ENCODE measurements around the gene SEMA5B. TPM values are rescaled to one million over a fixed set of nuclear protein-coding genes. Genes with fewer than 3 reads are reported as not detected.

SEMA5B gene
- total and polyA plus RNA-seq, 2 donors (not counting 1 experiment from before 2014, with no cell fraction given), result not detected

DNA sequence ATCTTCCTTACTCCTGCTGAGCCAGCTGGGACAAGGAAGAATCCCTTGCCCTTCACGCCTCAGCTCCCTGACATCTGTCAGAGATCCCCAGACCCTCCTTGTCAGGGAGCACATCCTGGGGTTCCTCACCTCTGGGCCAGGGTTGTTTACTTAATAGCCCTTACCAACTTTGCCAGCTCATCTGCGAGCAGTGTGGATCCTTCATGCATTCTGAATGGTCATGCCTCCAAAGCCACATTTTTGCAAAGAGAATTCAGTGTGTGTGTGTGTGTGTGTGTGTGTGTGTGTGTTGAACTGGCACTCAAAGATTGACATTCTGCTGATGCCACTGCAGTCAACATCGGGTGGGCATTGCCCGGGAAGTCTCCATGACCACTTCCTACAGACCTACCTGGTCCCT lies 120.1 kb downstream of the SEMA5B start:
- ChIA-PET CTCF (no interaction called here), POLR2A (no interaction called here)
- no peak overlapping the region for H2AFZ ChIP-seq (ENCODE audit: insufficient read depth, low read depth, low read length, poor library complexity, severe bottlenecking)
- ATAC-seq (ENCODE audit: low read depth), result no peak
- peaks cover 0 to 16% (median 1%) of the 10 kb centered on the region in 4 experiments for H3K27me3 ChIP-seq (replicated peaks in 1 of 4; ENCODE audit: control extremely low read depth in 1 of 4, control insufficient read depth in 3 of 4, insufficient read depth in 4 of 4, low read length in 3 of 4)
- Mint-ChIP-seq H3K27me3 (peaks cover 13% of the 10 kb centered on the region), H3K9me3 (ENCODE audit: insufficient read depth) (peaks cover 2% of the 10 kb centered on the region), H3K4me3 (no peak overlapping the region), H3K27ac (no peak overlapping the region), H3K4me1 (no peaks in the 10 kb centered on the region)
- no peak overlapping the region for H3K4me2 ChIP-seq (replicated peaks; ENCODE audit: low read depth, low read length, poor library complexity, severe bottlenecking)
- no peaks in the 10 kb centered on the region for H3K36me3 ChIP-seq (replicated peaks in 1 of 2; ENCODE audit: control extremely low read depth in 1 of 2, control insufficient read depth in 1 of 2, extremely low read depth in 1 of 2, insufficient read depth in 2 of 2, low read length in 1 of 2)
- no peak overlapping the region for H3K27ac ChIP-seq (ENCODE audit: low read length in 2 of 2)
- H3K4me1 ChIP-seq (ENCODE audit: control insufficient read depth in 2 of 2, insufficient read depth in 2 of 2, low read length in 2 of 2), result peaks cover 0 to under 1% of the 10 kb centered on the region in 2 donors
- intact Hi-C loops (cut with micrococcal nuclease), result no loop called here
- no peak overlapping the region for H3K9ac ChIP-seq (ENCODE audit: low read length)
- no peak overlapping the region for H3K4me3 ChIP-seq (ENCODE audit: control extremely low read depth in 1 of 5, extremely low read depth in 1 of 5, insufficient read depth in 1 of 5, low read depth in 2 of 5, low read length in 4 of 5)
- 96% methylated on average over 4 of the region's 4 CpGs for WGBS (ENCODE audit: insufficient coverage)
- no peaks in the 10 kb centered on the region for H3K9me3 ChIP-seq (ENCODE audit: control extremely low read depth in 1 of 3, control insufficient read depth in 2 of 3, insufficient read depth in 1 of 3, low read length in 2 of 3)
- TF ChIP-seq EZH2 (IDR thresholded peaks at IDR 0.05; ENCODE audit: borderline replicate concordance, insufficient read depth, low read depth, low read length, poor library complexity, severe bottlenecking), result no peak
- TF ChIP-seq, protein P1, sequence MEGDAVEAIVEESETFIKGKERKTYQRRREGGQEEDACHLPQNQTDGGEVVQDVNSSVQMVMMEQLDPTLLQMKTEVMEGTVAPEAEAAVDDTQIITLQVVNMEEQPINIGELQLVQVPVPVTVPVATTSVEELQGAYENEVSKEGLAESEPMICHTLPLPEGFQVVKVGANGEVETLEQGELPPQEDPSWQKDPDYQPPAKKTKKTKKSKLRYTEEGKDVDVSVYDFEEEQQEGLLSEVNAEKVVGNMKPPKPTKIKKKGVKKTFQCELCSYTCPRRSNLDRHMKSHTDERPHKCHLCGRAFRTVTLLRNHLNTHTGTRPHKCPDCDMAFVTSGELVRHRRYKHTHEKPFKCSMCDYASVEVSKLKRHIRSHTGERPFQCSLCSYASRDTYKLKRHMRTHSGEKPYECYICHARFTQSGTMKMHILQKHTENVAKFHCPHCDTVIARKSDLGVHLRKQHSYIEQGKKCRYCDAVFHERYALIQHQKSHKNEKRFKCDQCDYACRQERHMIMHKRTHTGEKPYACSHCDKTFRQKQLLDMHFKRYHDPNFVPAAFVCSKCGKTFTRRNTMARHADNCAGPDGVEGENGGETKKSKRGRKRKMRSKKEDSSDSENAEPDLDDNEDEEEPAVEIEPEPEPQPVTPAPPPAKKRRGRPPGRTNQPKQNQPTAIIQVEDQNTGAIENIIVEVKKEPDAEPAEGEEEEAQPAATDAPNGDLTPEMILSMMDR (IDR thresholded peaks at IDR 0.05), result no peak
- H4K20me1 ChIP-seq (ENCODE audit: control insufficient read depth, insufficient read depth, low read length, poor library complexity, severe bottlenecking), result no peaks in the 10 kb centered on the region
- DNase-seq, result no peak
- H3K79me2 ChIP-seq (ENCODE audit: control insufficient read depth, insufficient read depth, low read length), result no peaks in the 10 kb centered on the region

DNA sequence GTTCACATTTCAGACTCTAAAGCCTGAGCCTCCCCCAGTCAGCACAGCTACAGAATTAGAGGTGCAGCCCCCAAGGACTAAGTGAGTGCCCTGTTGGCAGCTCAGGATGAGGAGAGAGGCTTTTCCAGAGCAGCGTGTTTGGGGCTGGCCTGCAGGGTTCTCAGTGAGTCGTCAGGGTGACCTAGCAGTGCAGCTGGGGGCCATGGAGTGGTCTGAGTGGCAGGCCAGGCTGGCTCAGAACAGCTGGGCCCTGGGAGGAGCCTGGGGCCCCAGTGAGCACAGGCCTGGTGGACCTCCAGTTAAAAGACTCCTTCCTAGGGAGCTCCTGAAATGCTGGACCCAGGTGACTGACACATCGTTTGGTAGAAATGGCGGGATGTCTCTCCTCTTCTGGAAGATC lies 124.4 kb downstream of the SEMA5B start:
- intact Hi-C loops (cut with micrococcal nuclease), result no loop called here
- no peak for TF ChIP-seq EZH2 (IDR thresholded peaks at IDR 0.05; ENCODE audit: borderline replicate concordance, insufficient read depth, low read depth, low read length, poor library complexity, severe bottlenecking)
- TF ChIP-seq, protein P1 (IDR thresholded peaks at IDR 0.05), result no peak
- Histone ChIP-seq H3K4me1 (ENCODE audit: control insufficient read depth in 2 of 2, insufficient read depth in 2 of 2, low read length in 2 of 2) (no peaks in the 10 kb centered on the region), H4K20me1 (ENCODE audit: control insufficient read depth, insufficient read depth, low read length, poor library complexity, severe bottlenecking) (no peaks in the 10 kb centered on the region), H3K9me3 (ENCODE audit: control extremely low read depth in 1 of 3, control insufficient read depth in 2 of 3, insufficient read depth in 1 of 3, low read length in 2 of 3) (no peaks in the 10 kb centered on the region), H3K4me3 (ENCODE audit: control extremely low read depth in 1 of 5, extremely low read depth in 1 of 5, insufficient read depth in 1 of 5, low read depth in 2 of 5, low read length in 4 of 5) (no peak overlapping the region), H3K27ac (ENCODE audit: low read length in 2 of 2) (no peak overlapping the region), H2AFZ (ENCODE audit: insufficient read depth, low read depth, low read length, poor library complexity, severe bottlenecking) (no peak overlapping the region), H3K36me3 (replicated peaks in 1 of 2; ENCODE audit: control extremely low read depth in 1 of 2, control insufficient read depth in 1 of 2, extremely low read depth in 1 of 2, insufficient read depth in 2 of 2, low read length in 1 of 2) (no peaks in the 10 kb centered on the region), H3K9ac (ENCODE audit: low read length) (no peak overlapping the region), H3K27me3 (replicated peaks in 1 of 4; ENCODE audit: control extremely low read depth in 1 of 4, control insufficient read depth in 3 of 4, insufficient read depth in 4 of 4, low read length in 3 of 4) (peaks cover 0 to 4% (median 0%) of the 10 kb centered on the region in 4 experiments), H3K79me2 (ENCODE audit: control insufficient read depth, insufficient read depth, low read length) (no peaks in the 10 kb centered on the region), H3K4me2 (replicated peaks; ENCODE audit: low read depth, low read length, poor library complexity, severe bottlenecking) (no peak overlapping the region)
- peaks cover 6% of the 10 kb centered on the region for H3K27me3 Mint-ChIP-seq
- H3K4me1 Mint-ChIP-seq, result no peaks in the 10 kb centered on the region
- ChIA-PET CTCF (interaction anchor here (0.7 kb wide), 2 partner anchors 31 to 148 kb away, joined by 3 to 4 read pairs; no protein-coding TSS in a partner anchor), POLR2A (no interaction called here)
- no peak for DNase-seq
- 93% methylated on average over 4 of the region's 4 CpGs for WGBS (ENCODE audit: insufficient coverage)
- no peak overlapping the region for H3K27ac Mint-ChIP-seq
- H3K4me3 Mint-ChIP-seq, result no peak overlapping the region
- peaks cover 2% of the 10 kb centered on the region for H3K9me3 Mint-ChIP-seq (ENCODE audit: insufficient read depth)
- no peak for ATAC-seq (ENCODE audit: low read depth)
